BE2C (cell line): ENCODE results near the gene HARS2.
A peak's percentile ranks its signal among the peaks of the same experiment; 100 is the strongest.

Source experiments
- DNase-seq: peaks from one replicate; pipeline ENCODE4 v3.0.0-alpha.2; 2020
- H3K27me3 ChIP-seq: fragments of 250-450 bp; sonication (Bioruptor Pico); 2 replicates; pipeline ENCODE4 v1.5.1; 2020; ENCODE audit warnings: mild to moderate bottlenecking
- H3K36me3 ChIP-seq: fragments of 250-450 bp; sonication (Bioruptor Pico); 2 replicates; pipeline ENCODE4 v1.5.1; 2020; ENCODE audit warnings: mild to moderate bottlenecking
- H3K4me1 ChIP-seq: fragments of 250-450 bp; sonication (Bioruptor Pico); 2 replicates; pipeline ENCODE4 v1.5.1; 2020
- H3K4me3 ChIP-seq: 2 replicates; pipeline ENCODE4 v1.5.1; 2011; ENCODE audit warnings: low read depth, low read length
- H3K9me3 ChIP-seq: fragments of 250-450 bp; sonication (Bioruptor Pico); 2 replicates; pipeline ENCODE4 v1.5.1; 2020
- CTCF ChIP-seq: IDR thresholded peaks from 2 replicates; pipeline ENCODE4 v1.5.1; 2012; ENCODE audit warnings: mild to moderate bottlenecking, low read depth, low read length

Gene HARS2

GRCh38 chr5:140734354-140734753 lies 43.1 kb downstream of the HARS2 start:
- DNase-seq = no peak
- Histone ChIP-seq H3K4me1 (no peaks in the 10 kb centered on the region), H3K4me3 (no peak overlapping the region), H3K27me3 (no peaks in the 10 kb centered on the region), H3K9me3 (no peaks in the 10 kb centered on the region), H3K36me3 (no peaks in the 10 kb centered on the region)
- TF ChIP-seq CTCF = peak; percentile 38

- no peaks in the 10 kb centered on the region for H3K4me1 ChIP-seq
- no peak for TF ChIP-seq CTCF
- H3K27me3 ChIP-seq = no peaks in the 10 kb centered on the region
- no peaks in the 10 kb centered on the region for H3K9me3 ChIP-seq
- no peak for DNase-seq
- no peaks in the 10 kb centered on the region for H3K36me3 ChIP-seq
- no peak overlapping the region for H3K4me3 ChIP-seq
These were observed 46.2 kb downstream of the HARS2 start for GRCh38 chr5:140737486-140737885.

- DNase-seq = no peak
- no peak for TF ChIP-seq CTCF
- Histone ChIP-seq H3K27me3 (no peaks in the 10 kb centered on the region), H3K9me3 (no peaks in the 10 kb centered on the region), H3K4me3 (no peak overlapping the region), H3K36me3 (no peaks in the 10 kb centered on the region), H3K4me1 (no peaks in the 10 kb centered on the region)
These were observed 50.7 kb downstream of the HARS2 start for GRCh38 chr5:140741967-140742366.
